GM19239 (cell line): ENCODE results near the gene RPSA.
"Not testable (repeated sequence)": the region's sequence is repeated elsewhere in the genome, so short reads cannot be mapped to it uniquely, and the experiment has no call there.

Experiments used
- DNase-seq: peaks from one replicate; pipeline ENCODE4 v3.0.0; 2011; ENCODE audit warnings: low spot score; ENCODE audit not compliant: insufficient read length
- FAIRE-seq: peaks from 2 replicates; lab custom pipeline; 2011; peaks lifted over from hg19 to GRCh38; lab: Jason Lieb, UNC

The RPSA gene

GRCh38 chr3:39448506-39449233 is 42.1 kb downstream of the RPSA start:
- DNase-seq: no peak
- FAIRE-seq: no peak

DNA sequence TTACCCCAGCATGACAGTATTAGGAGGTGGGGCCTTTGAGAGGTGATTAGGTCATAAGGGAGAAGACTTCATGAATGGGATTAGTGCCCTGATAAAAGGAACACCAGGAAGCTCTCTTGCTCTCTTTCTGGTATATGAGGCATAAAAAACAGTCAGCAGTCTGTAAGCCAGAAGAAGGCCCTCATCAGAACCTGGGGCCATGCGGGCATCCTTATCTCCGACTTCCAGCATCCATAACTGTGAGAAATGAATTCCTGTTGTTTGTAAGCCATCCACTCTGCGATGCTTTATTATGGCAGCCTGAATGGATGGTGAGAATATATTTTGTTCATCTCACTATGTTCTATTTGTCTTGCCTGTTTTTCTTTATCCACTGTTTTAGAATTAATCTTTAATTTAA is 43.3 kb downstream of the RPSA start:
- DNase-seq: no peak
- no peak for FAIRE-seq

- peak; percentile 22 for DNase-seq
- peak; percentile 81 for FAIRE-seq
These were observed 46.6 kb downstream of the RPSA start for GRCh38 chr3:39453134-39453533.

DNA sequence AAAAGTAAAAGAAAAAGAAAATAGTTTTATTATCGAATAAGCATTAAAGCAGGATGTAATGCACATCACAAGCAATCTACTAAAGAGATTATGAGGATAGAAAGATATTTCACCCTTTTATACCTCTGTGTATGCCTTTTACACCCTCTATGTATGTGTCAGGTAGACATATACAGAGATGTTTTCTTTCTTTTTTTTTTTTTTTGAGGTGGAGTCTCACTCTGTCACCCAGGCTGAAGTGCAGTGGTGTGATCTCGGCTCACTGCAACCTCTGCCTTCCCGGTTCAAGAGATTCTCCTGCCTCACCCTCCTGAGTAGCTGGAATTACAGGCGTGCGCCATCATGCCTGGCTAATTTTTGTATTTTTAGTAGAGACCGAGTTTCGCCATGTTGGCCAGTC is 47.4 kb downstream of the RPSA start:
- not testable (repeated sequence) for FAIRE-seq, DNase-seq

- no peak for FAIRE-seq
- no peak for DNase-seq
These were observed 48.2 kb downstream of the RPSA start for GRCh38 chr3:39454591-39455217.

GRCh38 chr3:39456159-39456558 is 49.6 kb downstream of the RPSA start:
- no peak for FAIRE-seq

GRCh38 chr3:39457361-39457760 is 50.8 kb downstream of the RPSA start:
- DNase-seq (no peak), FAIRE-seq (no peak)

More at GRCh38 chr3:39456159-39456558, 49.6 kb downstream of the RPSA start:
- DNase-seq: no peak

DNA sequence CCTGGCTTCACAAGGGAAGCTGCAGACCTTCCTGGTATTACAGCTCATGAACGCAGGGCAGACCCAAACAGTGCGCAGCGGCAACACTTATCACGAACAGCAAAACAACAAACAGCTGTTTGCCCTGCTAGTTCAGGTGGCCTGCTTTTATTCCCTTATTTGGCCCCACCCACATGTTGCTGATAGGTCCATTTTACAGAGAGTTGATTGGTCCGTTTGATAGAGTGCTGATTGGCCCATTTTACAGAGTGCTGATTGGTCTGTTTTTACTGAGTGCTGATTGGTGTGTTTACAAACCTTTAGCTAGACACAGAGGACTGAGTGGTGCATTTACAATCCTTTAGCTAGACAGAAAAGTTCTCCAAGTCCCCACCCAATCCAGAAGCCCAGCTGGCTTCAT is 52.1 kb downstream of the RPSA start:
- FAIRE-seq, DNase-seq: not testable (repeated sequence)

DNA sequence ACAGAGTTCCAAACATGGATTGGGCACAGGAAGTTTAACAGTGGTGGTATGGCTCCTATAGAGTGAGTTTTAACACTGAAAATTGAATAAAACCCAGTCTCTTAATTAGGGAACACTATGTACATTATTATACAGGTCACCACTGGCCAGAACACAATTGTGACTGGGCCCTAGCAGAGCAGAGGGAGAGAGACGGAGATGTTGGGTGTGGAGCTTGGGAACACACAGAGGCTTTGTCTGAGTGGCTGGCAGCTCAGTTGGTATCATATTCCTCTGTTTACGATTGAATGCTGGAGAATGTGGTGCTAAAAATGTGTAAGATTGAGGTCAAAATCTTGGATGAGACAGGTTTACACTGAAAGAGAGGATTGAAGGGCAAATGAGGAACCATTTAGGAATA is 54.2 kb downstream of the RPSA start:
- no peak for FAIRE-seq
- DNase-seq: no peak
